HepG2 (cell line): ENCODE measurements around the gene KCNAB3. TPM values are rescaled to one million over a fixed set of nuclear protein-coding genes. Genes with fewer than 3 reads are reported as not detected.
A peak's percentile ranks its signal among the peaks of the same experiment; 100 is the strongest.

Source experiments
- ATAC-seq: fragments of 200-7000 bp; cut with Tn5 transposase; 3 replicates; pipeline ENCODE4 v1.9.1; 2020; ENCODE audit warnings: mild to moderate bottlenecking, moderate library complexity
- BruUV-seq: library from RNA; stranded (reverse); fragments of 400-500 nt; replicated peaks from 2 replicates; lab custom pipeline; 2021; lab: Mats Ljungman, UMichigan
- CTCF ChIA-PET: fragments of 300-600 bp; formaldehyde crosslinking; extraction: SDS; loops from one replicate; lab custom pipeline; 2021; ENCODE audit warnings: low total read pairs, inconsistent platforms, low intra/inter-chr PET ratio; lab: Yijun Ruan, JAX
- POLR2A ChIA-PET: fragments of 350-600 bp; sonication (Branson Sonifier 250); formaldehyde crosslinking; loops from one replicate; lab custom pipeline; 2020; ENCODE audit warnings: antibody characterized with exemption, inconsistent platforms; lab: Yijun Ruan, JAX
- DNase-seq: peaks from one replicate; pipeline ENCODE4 v3.0.0-alpha.2; 2015; ENCODE audit warnings: low spot score
- FAIRE-seq: peaks from 3 replicates; lab custom pipeline; 2011; peaks lifted over from hg19 to GRCh38; lab: Jason Lieb, UNC
- H2AFZ ChIP-seq: one replicate; pipeline ENCODE4 v1.6.1; 2011; ENCODE audit warnings: low read length, inconsistent platforms
- H3K27ac ChIP-seq: fragments of 300-600 bp; 3 replicates; pipeline ENCODE4 v1.8.0; 2011; ENCODE audit warnings: mixed run types, mild to moderate bottlenecking, mixed read lengths, low read length, inconsistent platforms; ENCODE audit not compliant: insufficient read depth; ENCODE audit errors: extremely low read length
- H3K27me3 ChIP-seq, 2 experiments: fragments of 200-600 bp in 1 of 2; 2 replicates in 1 of 2; 3 replicates in 1 of 2; pipeline versions ENCODE4 v1.6.0 to v1.8.0; 2011; ENCODE audit warnings: low read length in 2 of 2, mild to moderate bottlenecking in 2 of 2, moderate library complexity in 2 of 2, inconsistent platforms in 1 of 2; ENCODE audit not compliant: insufficient read depth in 2 of 2, control insufficient read depth in 1 of 2
- H3K36me3 ChIP-seq, 2 experiments: fragments of 200-600 bp in 1 of 2; replicated peaks in 1 of 2; 2 replicates in 1 of 2; 3 replicates in 1 of 2; pipeline versions ENCODE4 v1.5.1 to v1.8.0; 2011; ENCODE audit warnings: low read length in 2 of 2, inconsistent platforms in 1 of 2; ENCODE audit not compliant: insufficient read depth in 2 of 2, control insufficient read depth in 1 of 2
- H3K4me1 ChIP-seq: 2 replicates; pipeline ENCODE4 v1.5.1; 2012; ENCODE audit warnings: low read length, inconsistent platforms; ENCODE audit not compliant: insufficient read depth
- H3K4me2 ChIP-seq: 2 replicates; pipeline ENCODE4 v1.6.0; 2011; ENCODE audit warnings: low read depth, low read length, inconsistent platforms
- H3K4me3 ChIP-seq, 3 experiments: fragments of 200-600 bp in 1 of 3; sonication (generic), shearing (Covaris generic) in 1 of 3; replicated peaks in 1 of 3; 2 replicates each; pipeline ENCODE4 v1.5.1; 2011 to 2016; ENCODE audit warnings: low read length in 3 of 3, inconsistent platforms in 2 of 3, low read depth in 2 of 3, mild to moderate bottlenecking in 2 of 3, control low read depth in 1 of 3, mixed read lengths in 1 of 3; ENCODE audit not compliant: insufficient read depth in 1 of 3
- H3K79me2 ChIP-seq: one replicate; pipeline ENCODE4 v1.6.1; 2011; ENCODE audit warnings: low read length, inconsistent platforms; ENCODE audit not compliant: insufficient read depth
- H3K9ac ChIP-seq: 2 replicates; pipeline ENCODE4 v1.6.0; 2011; ENCODE audit warnings: mild to moderate bottlenecking, low read depth, low read length, inconsistent platforms; ENCODE audit not compliant: insufficient read depth
- H3K9me3 ChIP-seq: 2 replicates; pipeline ENCODE4 v1.5.1; 2012; ENCODE audit warnings: mild to moderate bottlenecking, low read length
- H4K20me1 ChIP-seq: 2 replicates; pipeline ENCODE4 v1.6.0; 2011; ENCODE audit warnings: inconsistent platforms, mild to moderate bottlenecking, low read length, moderate library complexity; ENCODE audit not compliant: insufficient read depth
- CENPBD1 ChIP-seq: sonication (generic); formaldehyde crosslinking; IDR thresholded peaks from 2 replicates; pipeline ENCODE4 v1.8.0; 2022; ENCODE audit warnings: missing genetic modification reagents, low read depth, mild to moderate bottlenecking, borderline replicate concordance
- CREB3 ChIP-seq: sonication (generic); formaldehyde crosslinking; IDR thresholded peaks from 2 replicates; pipeline ENCODE4 v1.5.0; 2020; ENCODE audit warnings: missing genetic modification reagents
- FOXK2 ChIP-seq: fragments of 450-650 bp; IDR thresholded peaks from 2 replicates; pipeline ENCODE4 v1.6.1; 2016
- GTF3A ChIP-seq: sonication (generic); formaldehyde crosslinking; conservative IDR thresholded peaks from 2 replicates; pipeline ENCODE4 v1.4.0; 2020; ENCODE audit warnings: mild to moderate bottlenecking, missing genetic modification reagents
- HNRNPUL1 ChIP-seq: fragments of 200-400 bp; formaldehyde crosslinking; IDR thresholded peaks from 2 replicates; pipeline ENCODE4 v1.6.1; 2017; ENCODE audit warnings: low read depth, mild to moderate bottlenecking, low read length, moderate library complexity
- MEIS2 ChIP-seq: sonication (generic); formaldehyde crosslinking; IDR thresholded peaks from 2 replicates; pipeline ENCODE4 v1.9.0; 2021; ENCODE audit warnings: mild to moderate bottlenecking, missing genetic modification reagents
- PRMT3 ChIP-seq: sonication (generic); formaldehyde crosslinking; IDR thresholded peaks from 2 replicates; pipeline ENCODE4 v1.8.1; 2022; ENCODE audit warnings: low read depth, mild to moderate bottlenecking, moderate library complexity, missing genetic modification reagents, borderline replicate concordance
- RBFOX2 ChIP-seq: fragments of 200-400 bp; formaldehyde crosslinking; IDR thresholded peaks from 2 replicates; pipeline ENCODE4 v1.6.1; 2017; ENCODE audit warnings: low read depth, mild to moderate bottlenecking, low read length
- SIN3A ChIP-seq: IDR thresholded peaks from 2 replicates; pipeline ENCODE4 v1.6.1; 2011; ENCODE audit warnings: low read depth, mild to moderate bottlenecking, control low read depth, low read length, borderline replicate concordance
- SMAD3 ChIP-seq: sonication (generic); formaldehyde crosslinking; IDR thresholded peaks from 2 replicates; pipeline ENCODE4 v1.4.0; 2020; ENCODE audit warnings: missing genetic modification reagents
- TP53 ChIP-seq: sonication (generic); formaldehyde crosslinking; conservative IDR thresholded peaks from 2 replicates; pipeline ENCODE4 v1.4.0; 2020; ENCODE audit warnings: missing genetic modification reagents
- ZFX ChIP-seq: sonication (generic); formaldehyde crosslinking; IDR thresholded peaks from 2 replicates; pipeline ENCODE4 v1.4.0; 2020; ENCODE audit warnings: mild to moderate bottlenecking, low read depth, missing genetic modification reagents, moderate library complexity
- ZNF263 ChIP-seq: sonication (generic); formaldehyde crosslinking; IDR thresholded peaks from 2 replicates; pipeline ENCODE4 v1.4.0; 2020; ENCODE audit warnings: missing genetic modification reagents
- ZNF33A ChIP-seq: sonication (generic); formaldehyde crosslinking; IDR thresholded peaks from 2 replicates; pipeline ENCODE4 v1.5.1; 2020; ENCODE audit warnings: missing genetic modification reagents, mild to moderate bottlenecking, moderate library complexity, borderline replicate concordance
- ZNF451 ChIP-seq: sonication (generic); formaldehyde crosslinking; IDR thresholded peaks from 2 replicates; pipeline ENCODE4 v1.5.0; 2020; ENCODE audit warnings: mild to moderate bottlenecking, missing genetic modification reagents
- ZNF549 ChIP-seq: sonication (generic); formaldehyde crosslinking; IDR thresholded peaks from 2 replicates; pipeline ENCODE4 v1.5.0; 2020; ENCODE audit warnings: missing genetic modification reagents
- WGBS: methylation state at CpG from one replicate; pipeline ENCODE4 v1.1.6; 2017; ENCODE audit warnings: low lambda C conversion rate; 5-methylcytosine and 5-hydroxymethylcytosine counted together
- in situ Hi-C: cut with HindIII; loops from 2 replicates; pipeline ENCODE4 v1.10.0; 2017; ENCODE audit warnings: low pct_unique_long_range_greater_than_20kb; ENCODE audit not compliant: extremely low pct_ligation_motif_present
- intact Hi-C: fragments of 100-400 bp; cut with micrococcal nuclease; formaldehyde crosslinking; loops from one replicate; pipeline ENCODE4 v1.10.0; 2022; ENCODE audit not compliant: unreplicated experiment
- polyA plus RNA-seq, 8 experiments: library from polyadenylated mRNA; depleted of rRNA in 3 of 8; stranded (reverse) in 7 of 8; unstranded in 1 of 8; fragments of >200 nt; fragmentation: Illumina TruSeq in 4 of 8; extraction: Trizol in 4 of 8; gene quantifications; 2 replicates each; pipeline versions ENCODE4 v1.2.1 to v1.2.3, GENCODE V29; 2011 to 2016; ENCODE audit warnings: low read depth in 4 of 8, missing spikeins in 1 of 8, mixed read lengths in 1 of 8; ENCODE audit not compliant: insufficient read depth in 1 of 8
- total RNA-seq, 5 experiments: library from RNA; depleted of rRNA; stranded (reverse); fragments of >200 nt; fragmentation: Illumina TruSeq; extraction: Trizol; gene quantifications; 2 replicates each; pipeline ENCODE4 v1.2.3, GENCODE V29; 2016; ENCODE audit warnings: low read depth in 1 of 5
- TF ChIP-seq, protein P1 (sequence below): sonication (generic); formaldehyde crosslinking; IDR thresholded peaks from 2 replicates; pipeline ENCODE4 v1.8.0; 2022; ENCODE audit warnings: low read depth, missing genetic modification reagents
- TF ChIP-seq, protein P2 (sequence below): IDR thresholded peaks from 2 replicates; pipeline ENCODE4 v1.6.1; 2012; ENCODE audit warnings: inconsistent platforms
- TF ChIP-seq, protein P3 (sequence below): sonication (generic); formaldehyde crosslinking; IDR thresholded peaks from 2 replicates; pipeline ENCODE4 v1.5.0; 2020; ENCODE audit warnings: missing genetic modification reagents

Gene KCNAB3
- total and polyA plus RNA-seq, 2 of the 13 experiments (the other 11 are each of a cell fraction or from before 2014, with no cell fraction given), result 0.29 to 0.88 TPM

DNA sequence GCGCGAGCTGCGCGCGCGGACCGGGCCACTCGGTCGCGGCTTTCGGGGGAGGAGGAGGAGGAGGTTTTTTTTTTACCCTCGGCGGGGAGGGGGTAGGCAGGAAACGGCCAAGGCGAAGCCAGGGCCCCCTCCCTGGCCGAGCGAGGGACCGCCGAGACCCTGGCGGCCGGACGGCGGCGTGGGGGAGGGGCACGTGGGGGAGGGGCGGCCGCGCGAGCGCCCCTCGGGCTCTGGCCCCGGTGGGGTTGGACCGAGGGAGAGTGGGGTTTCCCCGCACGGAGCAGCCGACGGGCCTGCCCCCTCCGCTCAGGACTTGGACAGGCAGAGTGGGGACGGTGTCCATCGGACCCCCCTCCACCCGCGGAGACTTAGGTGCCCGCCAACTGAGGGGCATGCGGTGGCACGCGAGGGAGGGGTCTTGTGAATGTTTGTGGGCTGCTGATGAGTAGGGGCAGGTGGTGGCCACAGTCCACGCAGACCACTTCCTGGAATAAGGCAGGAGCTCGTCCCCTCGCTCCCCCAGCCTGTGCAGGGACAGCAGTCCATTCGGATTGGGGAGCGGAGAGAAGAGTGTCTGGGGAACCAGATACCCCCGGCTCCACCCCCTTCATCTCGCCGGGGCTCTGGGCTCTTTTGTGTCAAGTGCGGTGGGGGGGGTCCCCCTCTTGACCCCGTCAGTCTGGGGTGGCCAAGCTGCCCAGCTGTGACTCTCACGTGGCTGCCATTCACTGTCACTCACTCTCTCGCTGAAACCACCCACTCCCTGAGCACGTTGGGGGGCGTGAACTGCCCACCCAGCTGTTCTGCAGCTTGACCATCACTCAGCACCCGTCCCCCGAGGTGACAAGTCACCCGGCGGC, 44.1 kb downstream of the KCNAB3 start:
- 0% methylated on average over 12 of the region's 64 CpGs for WGBS
- peak; percentile 23; the same call in 2 of the 3 replicates for ATAC-seq
- in situ Hi-C loops, result no loop called here
- POLR2A ChIA-PET, result interaction anchor here (0.6 to 1.7 kb wide), 5 partner anchors 18 to 413 kb away, joined by 3 to 6 read pairs (median 3); partner anchors contain the start of genes KDM6B and NAA38
- Histone ChIP-seq H3K9me3 (no peaks in the 10 kb centered on the region), H3K27me3 (peaks cover 1 to 22% of the 10 kb centered on the region in 2 experiments; a peak in 2 of 5 replicates), H3K4me2 (peak overlapping the region; percentile 92), H3K36me3 (no peaks in the 10 kb centered on the region), H2AFZ (no peak overlapping the region), H3K4me1 (peaks cover 50% of the 10 kb centered on the region), H4K20me1 (no peaks in the 10 kb centered on the region), H3K4me3 (peak overlapping the region; percentile 45 to 76 (median 68)), H3K27ac (peak overlapping the region; percentile 39), H3K9ac (peak overlapping the region; percentile 55), H3K79me2 (no peaks in the 10 kb centered on the region)
- intact Hi-C loops, result loop anchor here (1.0 kb wide), 1 partner anchor 22 kb away; no protein-coding TSS in a partner anchor
- no peak for FAIRE-seq
- CTCF ChIA-PET, result no interaction called here
- BruUV-seq, result no TSS peak
- no peak for DNase-seq
- no peak for TF ChIP-seq TP53
- TF ChIP-seq, protein P1, sequence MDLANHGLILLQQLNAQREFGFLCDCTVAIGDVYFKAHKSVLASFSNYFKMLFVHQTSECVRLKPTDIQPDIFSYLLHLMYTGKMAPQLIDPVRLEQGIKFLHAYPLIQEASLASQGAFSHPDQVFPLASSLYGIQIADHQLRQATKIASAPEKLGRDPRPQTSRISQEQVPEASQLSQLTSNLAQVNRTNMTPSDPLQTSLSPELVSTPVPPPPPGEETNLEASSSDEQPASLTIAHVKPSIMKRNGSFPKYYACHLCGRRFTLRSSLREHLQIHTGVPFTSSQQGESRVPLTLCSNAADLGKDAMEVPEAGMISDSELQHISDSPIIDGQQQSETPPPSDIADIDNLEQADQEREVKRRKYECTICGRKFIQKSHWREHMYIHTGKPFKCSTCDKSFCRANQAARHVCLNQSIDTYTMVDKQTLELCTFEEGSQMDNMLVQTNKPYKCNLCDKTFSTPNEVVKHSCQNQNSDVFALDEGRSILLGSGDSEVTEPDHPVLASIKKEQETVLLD (CRISPR knock-in tag), result no peak
- TF ChIP-seq, protein P2, sequence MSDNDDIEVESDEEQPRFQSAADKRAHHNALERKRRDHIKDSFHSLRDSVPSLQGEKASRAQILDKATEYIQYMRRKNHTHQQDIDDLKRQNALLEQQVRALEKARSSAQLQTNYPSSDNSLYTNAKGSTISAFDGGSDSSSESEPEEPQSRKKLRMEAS, result 0 out of 2 replicates have a peak, but pooled peaks have one; percentile 6
- TF ChIP-seq ZNF33A (CRISPR knock-in tag), result no peak
- no peak for TF ChIP-seq PRMT3 (CRISPR knock-in tag)
- TF ChIP-seq ZNF263 (CRISPR knock-in tag), result peak; percentile 50; the same call in 1 of the 2 replicates
- TF ChIP-seq FOXK2, result no peak
- TF ChIP-seq GTF3A (CRISPR knock-in tag), result no peak
- TF ChIP-seq CREB3 (CRISPR knock-in tag), result no peak
- TF ChIP-seq ZNF549 (CRISPR knock-in tag), result no peak
- TF ChIP-seq RBFOX2, result no peak
- no peak for TF ChIP-seq CENPBD1
- no peak for TF ChIP-seq SMAD3 (CRISPR knock-in tag)
- no peak for TF ChIP-seq MEIS2 (CRISPR knock-in tag)
- TF ChIP-seq, protein P3, sequence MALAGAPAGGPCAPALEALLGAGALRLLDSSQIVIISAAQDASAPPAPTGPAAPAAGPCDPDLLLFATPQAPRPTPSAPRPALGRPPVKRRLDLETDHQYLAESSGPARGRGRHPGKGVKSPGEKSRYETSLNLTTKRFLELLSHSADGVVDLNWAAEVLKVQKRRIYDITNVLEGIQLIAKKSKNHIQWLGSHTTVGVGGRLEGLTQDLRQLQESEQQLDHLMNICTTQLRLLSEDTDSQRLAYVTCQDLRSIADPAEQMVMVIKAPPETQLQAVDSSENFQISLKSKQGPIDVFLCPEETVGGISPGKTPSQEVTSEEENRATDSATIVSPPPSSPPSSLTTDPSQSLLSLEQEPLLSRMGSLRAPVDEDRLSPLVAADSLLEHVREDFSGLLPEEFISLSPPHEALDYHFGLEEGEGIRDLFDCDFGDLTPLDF, result no peak
- TF ChIP-seq ZNF451, result peak; percentile 41; the same call in 1 of the 2 replicates
- TF ChIP-seq ZFX (CRISPR knock-in tag), result 0 out of 2 replicates have a peak, but pooled peaks have one; percentile 7
- TF ChIP-seq SIN3A, result peak; percentile 23; the same call in 1 of the 2 replicates
- TF ChIP-seq HNRNPUL1, result no peak
